GM18517 (cell line): ENCODE measurements around the gene CRYBA2.
A peak's percentile ranks its signal among the peaks of the same experiment; 100 is the strongest.

Experiments used
- ATAC-seq: cut with Tn5 transposase; IDR thresholded peaks from one replicate; pipeline ENCODE4 v1.9.1; 2021; ENCODE audit warnings: mild to moderate bottlenecking, moderate library complexity; ENCODE audit not compliant: unreplicated experiment

CRYBA2 gene

DNA sequence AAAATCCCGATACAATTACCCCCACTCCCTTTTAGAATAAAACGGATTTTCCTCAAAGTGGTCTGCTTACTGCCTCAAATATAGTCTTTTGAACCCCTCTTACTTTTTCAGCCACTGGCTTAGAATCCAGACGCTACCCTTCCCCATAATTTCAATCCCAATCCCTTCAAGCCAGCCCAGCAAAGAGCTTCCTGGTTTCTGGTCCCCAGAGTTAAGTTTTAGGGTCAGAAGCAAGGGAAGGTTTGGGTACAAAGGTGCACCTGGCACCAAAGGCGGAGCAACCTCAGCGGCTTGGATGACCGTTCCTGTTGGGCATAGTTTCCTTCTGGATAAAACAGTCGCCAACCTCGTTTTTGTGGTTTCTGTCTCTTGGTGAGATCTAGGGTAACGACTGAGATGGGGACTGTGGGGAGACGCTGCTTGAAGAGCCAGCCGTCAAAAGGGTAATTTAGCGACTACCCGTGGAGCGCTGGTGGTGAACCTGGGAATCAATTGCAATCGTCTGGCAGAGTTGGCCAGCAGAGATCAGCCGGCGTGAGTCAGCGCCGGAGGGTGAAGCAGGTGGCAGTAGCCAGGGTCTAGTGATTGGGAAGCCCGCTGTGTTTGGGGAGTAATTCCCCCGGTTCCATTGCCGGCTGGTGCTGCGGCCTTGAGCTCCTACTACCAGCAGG, 9.8 kb downstream of the CRYBA2 start:
- no peak for ATAC-seq

- ATAC-seq, result no peak
Observed at GRCh38 chr2:218982586-218983262, 10.5 kb downstream of the CRYBA2 start.

DNA sequence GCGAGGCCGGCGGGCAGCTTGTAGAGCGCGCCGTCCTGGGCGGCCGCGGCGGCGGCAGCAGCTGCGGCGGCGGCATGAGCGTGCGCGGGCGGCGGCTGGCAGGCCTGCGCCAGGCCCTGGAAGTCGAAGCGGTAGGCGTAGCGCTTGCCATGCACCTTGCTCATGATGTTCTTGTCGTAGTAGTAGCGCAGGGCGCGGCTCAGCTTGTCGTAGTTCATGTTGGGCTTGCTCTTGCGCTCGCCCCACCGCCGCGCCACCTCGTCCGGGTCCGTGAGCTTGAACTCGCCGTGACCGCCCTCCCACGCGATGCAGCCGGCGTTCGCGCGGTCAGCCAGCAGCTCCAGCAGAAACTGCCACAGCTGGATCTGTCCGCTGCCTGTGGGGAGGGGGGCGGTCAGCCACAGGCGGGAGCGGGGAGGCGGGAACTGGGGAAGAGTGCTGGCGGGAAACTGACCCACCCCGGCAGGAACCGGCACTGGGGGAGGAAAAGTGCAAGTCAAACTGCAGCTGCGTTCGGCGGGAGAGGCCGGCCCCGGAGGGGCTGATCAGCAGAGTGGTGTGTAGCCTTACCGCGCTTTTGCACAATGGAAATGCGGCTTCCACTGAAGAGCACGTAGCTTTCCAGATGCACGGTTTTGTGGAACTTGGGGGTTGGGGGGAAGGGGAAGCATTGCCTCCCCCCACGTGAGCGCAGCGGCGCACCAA, 11.2 kb downstream of the CRYBA2 start:
- ATAC-seq, result no peak

DNA sequence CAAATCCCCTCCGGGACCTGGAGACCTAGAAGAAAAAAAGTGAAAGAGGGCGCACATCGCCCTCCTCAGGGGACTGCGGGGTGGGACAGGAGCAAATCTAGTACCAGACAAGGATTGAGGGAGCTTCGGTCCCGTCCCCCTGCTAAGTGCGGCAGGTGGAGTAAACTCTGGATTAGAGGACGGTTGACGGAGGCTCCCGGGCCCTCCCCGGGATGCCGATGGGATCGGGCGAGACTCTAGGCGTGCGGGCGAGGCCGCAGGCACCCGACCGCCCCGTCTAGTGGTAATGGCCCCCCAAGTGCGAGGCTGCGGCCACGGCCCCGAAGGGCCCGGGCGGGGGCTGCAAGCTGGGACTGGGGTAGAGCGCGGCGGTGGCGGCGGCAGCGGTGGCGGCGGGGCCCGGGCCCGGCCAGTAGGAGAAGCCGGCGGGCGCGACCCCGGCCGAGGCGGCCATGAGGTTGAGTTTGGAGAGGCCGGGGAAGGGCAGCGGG, 11.8 kb downstream of the CRYBA2 start:
- ATAC-seq, result no peak

DNA sequence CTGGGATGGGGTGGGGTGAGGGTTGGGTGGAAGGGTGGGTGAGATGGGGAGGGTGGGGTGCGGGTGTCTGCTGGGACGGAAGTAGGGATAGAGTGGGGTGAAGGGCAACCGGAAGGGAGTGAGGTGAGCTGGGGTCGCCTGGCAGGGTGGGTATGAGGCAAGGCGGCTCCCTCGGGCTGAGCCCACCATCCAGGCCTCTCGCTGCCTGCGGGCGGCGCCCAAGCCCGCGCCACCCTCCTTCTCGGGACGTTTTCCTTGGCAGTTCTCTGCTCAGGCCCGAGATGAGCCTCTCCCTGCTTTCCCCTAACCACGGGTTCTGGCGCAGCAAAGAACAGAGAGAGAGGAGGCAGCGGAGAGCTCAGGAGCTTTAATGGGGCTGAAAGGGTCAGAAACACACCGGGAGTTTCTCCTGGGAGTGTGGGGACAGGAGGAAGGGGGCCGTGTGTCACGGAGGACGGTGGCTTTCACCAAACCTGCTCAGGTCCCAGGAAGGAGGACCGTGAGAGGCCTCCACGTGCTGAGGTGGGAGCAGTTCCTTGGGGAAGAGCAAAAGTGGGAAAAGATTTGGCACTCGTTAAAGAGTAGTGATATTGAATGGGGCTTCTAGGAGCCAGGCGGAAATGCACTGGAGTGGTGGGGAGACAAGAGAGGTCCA, 12.4 kb downstream of the CRYBA2 start:
- ATAC-seq, result no peak

DNA sequence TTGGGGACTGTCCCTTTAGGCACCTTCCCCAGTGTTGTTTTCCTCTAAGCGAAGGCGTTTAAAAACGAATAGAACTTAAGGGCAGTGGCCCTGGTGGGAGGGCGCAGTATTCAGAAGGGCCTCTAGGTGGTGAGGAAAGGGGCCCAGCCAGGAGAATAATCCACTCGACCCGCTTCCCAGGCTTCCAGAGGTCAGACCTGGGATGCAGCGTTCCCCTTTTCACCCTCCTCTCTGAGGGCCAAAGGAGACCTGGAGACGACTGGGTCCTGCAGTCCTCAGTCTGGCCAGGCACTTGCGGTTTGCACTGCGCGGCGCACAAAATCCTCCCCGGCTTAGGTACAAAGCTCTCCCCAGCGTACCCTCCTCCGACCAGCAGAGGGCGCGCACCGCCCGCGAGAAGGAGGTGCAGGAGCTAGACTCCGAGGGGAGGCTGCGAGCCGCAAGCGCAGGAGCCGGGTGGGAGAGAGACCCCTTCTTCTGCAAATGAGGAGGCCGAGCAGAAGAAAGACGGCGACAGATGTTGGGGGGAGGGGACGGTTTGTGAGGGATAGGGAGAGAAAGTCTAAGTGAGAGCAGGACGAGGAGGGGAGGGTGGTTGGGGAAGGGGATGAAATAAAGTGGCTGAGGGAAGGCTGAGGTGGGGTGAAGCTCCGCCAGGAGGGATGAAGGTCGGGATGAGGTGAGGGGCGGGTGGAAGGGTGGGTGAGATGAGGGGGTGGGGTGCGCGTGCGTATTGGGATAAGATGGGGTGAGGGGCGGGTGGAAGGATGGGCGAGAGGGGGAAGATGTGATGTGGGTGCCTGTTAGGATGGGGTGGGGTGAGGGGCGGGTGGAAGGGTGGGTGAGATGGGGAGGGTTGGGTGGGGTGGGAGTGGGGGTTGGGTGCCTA, 13.1 kb downstream of the CRYBA2 start:
- ATAC-seq, result peak; percentile 77

DNA sequence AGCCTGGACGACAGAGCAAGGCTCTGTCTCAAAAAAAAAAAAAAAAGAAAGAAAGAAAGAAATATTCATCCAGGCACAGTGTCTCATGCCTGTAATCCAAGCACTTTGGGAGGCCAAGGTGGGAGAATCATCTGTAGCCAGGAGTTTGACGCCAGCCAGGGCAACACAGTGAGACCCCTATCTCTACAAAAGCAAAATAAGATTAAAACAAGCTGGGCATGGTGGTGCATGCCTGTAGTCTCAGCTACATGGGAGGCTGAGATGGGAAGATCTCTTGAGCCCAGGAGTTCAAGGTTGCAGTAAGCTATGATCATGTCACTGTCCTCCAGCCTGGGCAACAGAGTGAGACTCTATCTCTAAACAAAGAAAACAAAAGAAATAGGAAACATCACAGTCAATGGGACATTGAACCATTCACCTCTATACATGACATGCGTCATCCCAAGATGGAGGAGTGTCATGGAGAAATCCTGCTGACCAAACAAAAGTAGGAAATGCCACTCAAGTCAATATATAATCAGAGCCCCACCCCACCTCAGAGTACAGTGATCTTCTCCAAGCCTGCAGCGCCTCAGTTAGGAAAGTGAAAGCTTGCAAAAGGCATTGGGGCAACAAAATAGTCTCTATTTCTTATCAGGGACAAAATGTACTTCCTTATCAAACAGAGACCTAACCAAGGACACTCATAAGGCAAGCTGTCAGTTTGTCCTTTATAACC, 18.0 kb downstream of the CRYBA2 start:
- no peak for ATAC-seq

DNA sequence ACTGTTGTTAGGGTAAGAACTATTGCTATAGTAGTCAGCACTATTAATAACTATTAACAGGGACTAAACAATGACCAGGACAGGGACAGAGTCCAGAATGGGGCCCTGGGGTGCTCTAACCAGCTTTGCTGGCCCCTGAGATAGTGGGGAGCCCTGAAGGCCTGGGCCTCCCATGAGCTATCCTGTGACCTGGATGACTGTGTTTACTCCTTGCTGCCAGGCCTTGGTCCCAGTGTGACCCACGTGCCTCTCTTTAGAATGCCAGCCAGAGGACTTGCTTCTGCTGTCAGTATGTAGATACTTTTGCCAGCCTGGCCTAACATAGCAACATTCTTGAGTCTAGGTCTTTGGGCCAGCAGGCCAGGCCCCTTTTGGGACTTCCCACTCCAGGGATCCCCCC, 22.3 kb downstream of the CRYBA2 start:
- ATAC-seq, result no peak

DNA sequence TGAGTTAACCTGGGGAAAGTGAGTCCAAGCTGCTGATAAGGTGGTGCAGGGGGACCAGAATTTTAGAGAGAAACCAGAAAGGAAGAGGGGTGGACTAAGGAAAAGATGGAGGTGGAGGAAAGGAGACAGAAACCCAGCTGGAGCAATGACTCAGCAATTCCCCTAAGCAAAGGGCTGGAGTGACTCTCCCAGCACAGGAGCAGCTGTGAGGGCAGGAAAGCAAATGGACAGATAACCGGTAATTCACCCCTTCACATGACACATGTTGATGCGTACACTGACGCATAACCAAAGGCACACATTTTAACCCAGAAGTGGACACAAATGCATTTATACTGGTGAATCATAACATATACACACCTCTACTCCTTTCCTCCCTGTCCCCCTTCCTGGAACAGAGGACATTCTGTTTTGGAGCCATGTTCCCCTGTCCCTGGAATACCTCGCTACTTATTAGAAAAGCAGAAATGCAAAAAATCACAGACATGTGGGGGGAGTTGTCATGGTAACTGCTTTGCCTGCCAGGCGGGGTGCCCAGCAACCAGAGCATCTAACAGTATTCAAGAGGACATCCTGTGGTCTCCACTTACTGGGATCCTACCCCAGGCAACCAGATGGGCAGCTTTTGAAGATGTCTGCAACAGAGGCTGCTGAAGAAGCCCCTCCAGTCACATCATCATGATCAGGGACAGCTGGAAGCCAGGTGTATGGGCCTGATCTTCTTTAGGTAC, 29.0 kb downstream of the CRYBA2 start:
- ATAC-seq, result no peak

- ATAC-seq, result no peak
Observed at GRCh38 chr2:218963601-218964000, 29.6 kb downstream of the CRYBA2 start.

DNA sequence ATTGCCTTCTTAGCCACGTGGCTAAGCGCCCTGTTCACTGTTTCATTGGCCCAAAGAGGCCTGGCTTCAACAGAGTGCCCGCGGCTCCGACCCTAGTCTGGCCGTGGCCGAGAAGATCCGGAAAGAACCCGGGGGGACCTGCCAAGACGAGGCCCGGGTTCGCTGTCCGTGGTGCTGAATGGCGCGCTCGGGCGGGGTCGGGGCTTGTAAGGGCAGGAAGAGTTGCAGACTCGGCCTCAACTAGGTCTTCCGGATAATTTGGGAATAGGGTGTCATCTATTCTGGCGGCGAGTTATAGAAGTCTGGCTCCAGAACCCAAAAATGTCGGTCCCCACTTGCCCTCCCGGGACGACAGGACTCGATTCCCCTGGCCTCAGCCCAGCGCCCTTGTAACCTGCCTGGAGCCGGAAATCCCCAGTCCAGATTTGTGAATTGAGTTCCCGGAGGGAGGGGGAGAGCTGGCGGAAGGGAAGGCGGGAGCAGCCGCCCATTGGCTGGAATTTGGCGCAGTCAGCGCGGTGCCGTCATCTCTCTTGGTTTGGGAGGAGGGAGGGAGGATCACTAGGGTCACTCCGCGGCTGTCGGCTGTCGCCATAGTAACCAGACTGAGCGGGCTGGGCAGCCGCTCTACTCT, 30.2 kb downstream of the CRYBA2 start:
- ATAC-seq, result no peak

- ATAC-seq, result no peak
Observed at GRCh38 chr2:218961651-218962570, 31.3 kb downstream of the CRYBA2 start.

DNA sequence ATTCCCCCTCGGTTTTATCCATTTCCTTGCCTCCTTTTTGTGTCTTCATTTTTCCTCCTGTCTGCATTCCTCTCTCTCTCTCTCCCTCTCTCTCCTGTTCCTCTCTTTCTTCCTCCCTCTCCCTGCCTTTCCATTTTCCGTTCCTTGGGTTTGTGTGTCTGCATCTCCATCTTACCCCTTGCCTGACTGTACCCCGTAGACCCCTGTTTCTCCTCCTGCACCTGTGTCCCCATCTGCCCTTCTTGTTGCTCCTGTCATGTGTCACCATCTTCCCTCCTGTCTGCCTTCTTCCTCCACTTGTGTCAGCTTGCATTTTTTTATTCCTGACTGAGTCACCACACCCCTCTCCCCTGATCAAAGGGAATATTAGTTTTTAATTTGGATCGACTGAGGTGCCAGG, 32.0 kb downstream of the CRYBA2 start:
- no peak for ATAC-seq

- no peak for ATAC-seq
Observed at GRCh38 chr2:218960309-218961165, 32.7 kb downstream of the CRYBA2 start.

DNA sequence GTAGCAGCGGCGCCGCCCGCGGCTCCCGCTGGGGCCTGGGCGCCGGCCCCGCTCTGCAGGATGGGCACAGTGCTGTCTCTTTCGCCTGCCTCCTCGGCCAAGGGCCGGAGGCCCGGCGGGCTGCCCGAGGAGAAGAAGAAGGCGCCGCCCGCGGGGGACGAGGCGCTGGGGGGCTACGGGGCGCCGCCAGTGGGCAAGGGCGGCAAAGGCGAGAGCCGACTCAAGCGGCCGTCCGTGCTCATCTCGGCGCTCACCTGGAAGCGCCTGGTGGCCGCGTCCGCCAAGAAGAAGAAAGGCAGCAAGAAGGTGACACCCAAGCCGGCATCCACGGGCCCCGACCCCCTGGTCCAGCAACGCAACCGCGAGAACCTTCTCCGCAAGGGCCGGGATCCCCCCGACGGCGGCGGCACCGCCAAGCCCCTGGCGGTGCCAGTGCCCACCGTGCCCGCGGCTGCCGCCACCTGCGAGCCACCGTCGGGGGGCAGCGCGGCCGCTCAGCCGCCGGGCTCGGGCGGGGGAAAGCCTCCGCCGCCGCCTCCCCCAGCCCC, 33.4 kb downstream of the CRYBA2 start:
- peak; percentile 8 for ATAC-seq

DNA sequence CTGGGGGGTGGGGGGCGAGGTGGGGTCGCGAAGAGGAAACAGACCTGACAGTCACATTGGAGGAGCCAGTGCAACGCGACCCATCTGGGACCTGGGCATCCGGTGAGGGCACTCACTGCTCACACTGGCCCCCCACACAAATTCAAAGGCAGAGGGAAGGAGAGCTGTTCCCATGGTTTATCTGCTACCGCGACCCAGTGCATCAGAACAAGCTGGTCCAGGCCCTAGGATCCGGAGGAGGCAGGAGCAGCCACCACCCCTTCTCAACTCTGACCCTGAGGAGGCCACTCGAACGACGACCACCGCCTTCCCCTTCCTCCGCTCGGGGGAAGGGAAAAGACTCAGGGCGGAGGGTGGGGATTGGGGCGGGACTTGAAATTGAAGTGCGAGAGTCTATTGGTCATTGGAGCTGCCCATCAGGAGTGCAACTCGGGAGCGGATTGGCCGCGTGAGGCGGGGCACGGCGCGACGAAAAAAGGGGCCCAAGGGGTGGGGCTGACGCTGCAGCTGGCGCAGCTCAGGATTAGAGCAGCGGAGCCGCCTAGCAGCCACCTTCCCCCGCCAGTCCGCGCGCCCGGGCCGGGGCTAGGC, 34.0 kb downstream of the CRYBA2 start, which contains the start of gene CDK5R2:
Gene CDK5R2, plus strand, starts transcription at position 526 of the 591 bp plus-strand sequence. CDS start 155 bp downstream, outside the sequence.
- peak; percentile 82 for ATAC-seq
